ENCODE results near the gene MAST4.

The MAST4 gene

GRCh38 chr5:67003685-67003934 lies 407.4 kb downstream of the MAST4 start:
- no peak for DNase-seq

DNA sequence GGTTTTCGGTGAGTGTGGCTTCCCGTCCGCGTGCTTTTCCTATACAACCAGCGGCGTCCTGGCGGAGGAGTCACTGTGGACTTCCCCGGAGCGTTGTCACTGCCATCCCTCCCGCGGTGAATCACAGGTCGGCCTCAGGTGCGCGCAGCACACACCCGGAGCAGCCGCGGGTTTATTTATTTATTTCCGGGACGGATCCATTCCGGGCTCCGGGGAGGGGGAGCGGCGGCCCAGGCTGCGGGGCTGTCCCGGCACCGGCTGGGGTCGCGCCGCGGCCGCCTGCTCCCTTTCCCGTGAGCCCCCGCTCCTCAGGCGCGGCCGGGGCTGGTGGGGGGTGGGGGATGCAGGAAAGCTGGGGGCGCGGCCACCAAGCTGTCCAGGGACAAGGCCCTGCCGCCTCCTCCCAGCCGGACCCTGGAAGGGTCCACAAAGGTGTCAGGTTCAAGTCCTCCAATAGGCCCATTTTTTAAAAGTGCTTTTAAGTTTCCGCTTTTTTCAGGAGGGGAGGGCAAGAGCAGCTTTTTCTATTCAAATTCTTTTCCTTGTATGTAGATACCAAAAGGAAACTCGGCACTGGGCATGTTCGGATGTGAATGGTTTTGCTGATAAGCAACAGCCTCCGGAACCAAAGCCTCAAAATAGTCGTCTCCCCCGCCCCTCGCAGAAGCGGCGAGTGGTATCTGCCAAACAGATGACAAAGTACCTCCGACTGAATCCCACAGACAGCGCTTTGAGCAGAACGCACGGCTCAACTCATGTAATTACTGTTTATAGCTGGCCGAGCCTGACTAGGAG lies 407.9 kb downstream of the MAST4 start:
- peak; percentile 95 to 96 for DNase-seq

DNA sequence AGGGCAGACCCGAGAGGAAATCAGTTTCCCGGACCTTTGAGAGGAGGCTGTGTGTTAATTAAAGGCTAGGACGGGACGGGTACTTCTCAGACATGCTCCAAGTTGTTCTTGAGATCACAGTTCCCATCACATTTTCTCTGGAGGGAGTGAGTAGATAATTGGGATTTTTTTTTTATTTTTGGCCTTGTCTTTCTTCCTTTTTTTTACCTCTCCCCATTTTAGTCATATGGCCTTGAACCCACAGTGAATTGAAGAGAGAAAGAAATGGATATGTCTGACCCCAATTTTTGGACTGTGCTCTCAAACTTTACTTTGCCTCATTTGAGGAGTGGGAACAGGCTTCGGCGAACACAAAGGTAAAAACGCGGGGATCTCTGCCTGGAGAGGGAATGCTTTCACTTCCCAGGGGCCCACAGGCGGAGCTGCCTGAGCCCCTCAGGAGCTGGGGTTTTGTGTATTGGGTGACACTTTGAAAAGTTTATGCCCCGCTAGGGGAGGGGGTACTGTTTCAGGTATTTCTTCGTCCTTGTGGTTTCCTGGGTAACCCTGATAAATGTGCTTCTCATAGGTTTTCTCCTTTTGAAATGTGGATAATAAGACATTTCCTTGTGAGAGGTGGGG lies 408.6 kb downstream of the MAST4 start:
- no peak for DNase-seq

GRCh38 chr5:67005737-67006499 lies 409.7 kb downstream of the MAST4 start:
- no peak for DNase-seq

DNA sequence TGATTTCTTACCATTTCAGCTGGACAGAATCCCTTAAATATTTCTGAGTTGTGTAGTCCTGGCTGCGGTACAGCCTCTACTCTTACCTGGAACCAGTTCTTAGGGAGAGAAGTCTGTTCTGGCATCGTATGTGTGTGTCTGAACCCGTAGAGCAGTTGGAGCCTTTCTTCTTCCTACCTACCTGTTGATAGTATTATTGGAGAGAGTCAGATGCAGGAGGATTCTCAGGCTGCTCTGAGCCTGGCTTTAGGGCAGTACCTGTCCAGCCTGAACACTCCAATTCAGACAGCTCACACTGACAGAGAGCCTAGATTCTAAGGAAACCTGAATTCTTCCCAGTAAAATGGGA lies 410.3 kb downstream of the MAST4 start:
- no peak for DNase-seq

DNA sequence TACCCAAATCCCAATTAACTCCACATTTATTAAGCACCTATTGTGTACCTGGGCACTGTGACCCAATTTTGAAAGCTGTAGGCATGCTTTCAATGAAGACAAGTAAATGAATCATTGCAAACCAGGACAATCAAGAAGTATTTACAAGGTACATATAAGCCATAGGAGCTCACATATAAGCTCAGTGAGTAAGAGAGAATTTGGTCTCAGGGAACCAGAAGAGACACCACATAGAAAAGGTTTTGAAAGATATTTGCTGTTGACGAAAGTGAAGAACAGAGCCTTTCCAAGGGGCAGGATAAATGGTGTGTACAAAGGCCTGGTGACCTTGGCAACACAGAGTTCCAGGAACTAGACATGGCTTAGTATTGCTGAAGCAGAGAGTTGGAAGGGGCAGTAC lies 412.8 kb downstream of the MAST4 start:
- DNase-seq, result no peak

GRCh38 chr5:67010684-67011409 lies 414.7 kb downstream of the MAST4 start:
- DNase-seq, result no peak

- no peak for DNase-seq
Observed at GRCh38 chr5:67011422-67011821, 415.2 kb downstream of the MAST4 start.

DNA sequence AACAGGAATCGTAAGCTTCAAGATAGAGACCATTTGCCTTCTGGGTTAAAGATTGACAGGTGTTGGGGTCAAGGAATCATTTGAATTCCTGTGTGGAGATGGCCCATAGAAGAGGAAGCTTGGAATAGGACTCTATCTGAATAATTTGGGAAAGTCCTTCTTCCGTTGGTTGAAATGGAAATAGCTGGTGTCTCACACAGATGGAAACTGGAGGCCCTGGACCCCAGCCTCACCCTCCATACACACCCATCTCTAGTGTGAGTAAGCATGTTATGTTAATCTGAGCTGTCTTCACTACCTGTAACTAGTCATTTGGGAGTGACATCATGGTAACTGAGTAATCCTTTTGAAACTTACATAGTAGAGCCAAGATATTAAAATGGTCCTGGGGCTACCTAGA lies 416.0 kb downstream of the MAST4 start:
- DNase-seq, result no peak

DNA sequence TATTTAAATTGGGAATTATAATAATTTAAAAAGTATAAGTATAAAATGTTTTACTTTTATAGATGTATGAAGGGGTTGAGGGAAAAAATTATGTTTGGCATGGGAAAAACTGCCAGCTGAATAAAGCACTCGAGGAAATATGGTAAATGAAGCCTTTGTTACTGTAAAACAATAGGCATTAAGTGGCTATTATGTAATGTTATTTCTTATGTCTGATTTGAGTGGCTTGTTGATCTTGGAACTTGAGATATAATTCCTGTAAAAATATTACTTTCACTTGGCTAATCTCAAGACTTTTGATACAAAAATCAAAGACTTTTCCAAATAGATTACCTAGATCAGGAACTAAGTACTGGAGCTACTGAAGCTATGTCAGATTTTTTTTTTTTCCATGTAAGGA lies 417.5 kb downstream of the MAST4 start:
- DNase-seq, result no peak

DNA sequence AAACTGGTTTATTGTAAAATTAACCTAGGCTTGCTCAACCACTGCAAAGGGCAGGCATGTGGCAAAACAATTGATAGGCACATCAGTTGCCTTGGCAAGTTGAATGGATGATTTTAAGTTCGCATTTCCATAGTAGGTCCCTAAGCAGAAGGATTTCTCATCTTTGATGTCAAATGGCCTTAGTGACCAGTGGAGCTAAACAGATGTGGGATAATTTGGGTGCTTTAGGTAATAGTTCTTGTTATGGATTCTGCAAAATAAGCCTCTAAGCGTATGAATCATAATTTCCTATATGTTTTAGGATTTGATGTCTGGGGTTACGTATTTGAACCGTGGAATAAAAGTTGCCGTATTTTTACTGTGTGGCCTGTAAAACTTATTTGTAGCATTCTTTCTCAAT lies 418.0 kb downstream of the MAST4 start:
- DNase-seq, result no peak

DNA sequence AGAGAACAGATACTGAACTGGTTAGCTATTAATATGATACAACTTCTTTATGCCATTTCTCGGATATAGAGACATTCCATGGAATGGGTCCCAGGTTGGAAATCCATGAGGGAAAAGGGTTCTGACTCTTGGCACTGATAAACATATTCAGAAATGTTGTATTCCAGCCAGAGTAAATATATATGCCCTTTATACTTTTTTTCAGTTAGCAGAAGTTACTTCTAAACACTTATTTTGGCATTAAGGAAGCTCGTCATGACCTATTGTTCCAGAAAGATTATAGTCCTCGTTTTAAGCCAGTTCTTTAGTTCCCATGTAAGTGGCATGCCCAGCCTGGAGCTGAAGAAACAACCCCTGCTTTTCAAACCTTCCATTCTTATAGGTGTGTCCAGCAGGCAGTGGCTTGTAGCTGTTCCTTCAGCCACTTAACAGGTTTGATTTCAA lies 418.8 kb downstream of the MAST4 start:
- no peak for DNase-seq

DNA sequence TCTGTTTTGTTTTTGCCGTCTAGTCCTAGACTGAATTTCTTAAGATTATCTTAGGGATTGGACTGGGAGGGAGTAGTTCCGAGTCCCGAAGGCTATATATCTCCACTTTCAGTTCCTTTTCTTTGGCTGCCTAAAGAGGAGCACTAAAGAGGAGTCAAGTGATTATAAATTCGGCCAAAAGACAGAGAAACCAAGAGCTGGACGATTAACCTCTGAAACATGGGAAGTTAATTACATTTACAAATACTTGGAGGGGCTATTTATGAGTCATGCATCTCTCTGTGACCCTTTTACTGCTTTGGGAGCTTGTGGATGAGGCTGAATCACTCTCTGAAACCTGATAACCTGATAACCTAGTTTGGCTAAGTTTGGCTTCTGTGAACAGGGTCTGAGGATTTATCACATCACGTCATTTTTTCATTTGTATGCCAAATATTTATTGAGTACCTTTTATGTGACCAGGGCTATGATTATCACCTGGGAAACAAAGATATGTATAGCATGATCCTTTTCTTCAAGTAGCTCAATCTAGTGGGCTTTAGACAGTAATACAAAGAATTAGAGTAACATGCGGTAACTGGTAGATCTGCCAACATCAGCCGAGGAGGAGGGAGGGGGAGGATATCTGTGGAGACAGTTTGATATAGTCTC lies 419.5 kb downstream of the MAST4 start:
- no peak for DNase-seq

GRCh38 chr5:67019065-67019845 lies 423.1 kb downstream of the MAST4 start:
- no peak for DNase-seq

DNA sequence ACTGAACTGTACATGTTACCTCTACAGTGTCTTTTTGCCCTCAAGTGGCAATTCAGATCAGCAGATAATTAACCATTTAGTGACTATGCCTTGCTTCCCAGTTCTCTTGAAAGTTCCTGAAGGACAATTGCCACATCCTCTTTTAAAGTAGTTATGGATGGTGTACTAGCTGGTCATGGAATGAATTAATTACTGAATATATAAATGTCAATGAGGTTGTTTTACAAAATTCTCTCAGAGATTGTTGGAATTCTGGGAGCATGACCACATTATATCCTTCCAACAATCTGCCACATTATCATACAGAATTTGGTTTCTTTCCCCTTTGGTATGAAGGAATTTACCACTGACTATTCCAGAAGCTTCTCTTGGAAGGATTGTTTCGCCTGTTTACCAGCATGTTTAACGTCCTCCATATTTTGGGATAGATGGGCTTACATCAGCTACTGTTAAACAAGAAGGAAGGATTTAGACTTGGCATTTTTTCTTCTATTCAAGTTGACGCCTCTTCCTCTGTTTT lies 424.0 kb downstream of the MAST4 start:
- DNase-seq, result no peak

- no peak for DNase-seq
Observed at GRCh38 chr5:67021031-67021430, 424.8 kb downstream of the MAST4 start.

DNA sequence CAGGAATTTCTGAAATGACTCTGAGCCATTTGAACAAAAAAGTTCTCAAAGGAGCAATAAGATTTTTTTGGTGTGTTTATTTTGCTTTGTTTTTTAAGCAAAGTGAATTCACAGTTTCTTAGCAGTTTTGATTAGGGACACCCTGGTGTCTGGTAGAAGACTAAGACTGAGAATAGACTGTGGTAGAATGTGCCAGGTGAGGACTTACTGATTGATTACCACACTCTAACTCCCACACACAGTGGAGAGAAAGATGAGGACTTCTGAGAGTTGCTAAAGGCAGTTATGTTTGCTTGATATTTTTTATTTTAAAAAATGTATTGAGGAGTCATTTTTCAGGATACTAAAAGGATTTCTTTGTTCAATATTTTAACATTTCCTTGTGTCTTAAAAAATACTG lies 425.3 kb downstream of the MAST4 start:
- no peak for DNase-seq

GRCh38 chr5:67021962-67022361 lies 425.8 kb downstream of the MAST4 start:
- no peak for DNase-seq

DNA sequence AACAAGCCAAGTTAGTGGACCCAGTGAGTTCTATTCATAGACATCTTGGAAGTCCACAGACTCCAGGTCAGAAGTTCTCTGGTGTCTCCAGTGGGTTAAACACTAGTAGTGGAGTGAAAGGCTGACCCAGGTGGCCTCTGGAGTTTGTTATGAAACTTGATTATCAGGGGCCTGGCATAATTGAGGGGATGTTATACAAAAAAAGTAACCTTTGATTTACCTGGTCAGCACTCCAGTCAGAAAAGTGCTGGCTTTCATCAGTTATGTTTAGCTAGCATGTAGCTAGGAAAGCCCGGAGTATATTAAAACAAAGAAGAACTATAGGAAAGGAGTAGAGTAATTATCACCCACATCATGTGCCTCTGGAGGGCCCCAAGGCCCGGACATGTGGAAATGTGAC lies 429.3 kb downstream of the MAST4 start:
- no peak for DNase-seq

- no peak for DNase-seq
Observed at GRCh38 chr5:67026278-67026677, 430.1 kb downstream of the MAST4 start.

DNA sequence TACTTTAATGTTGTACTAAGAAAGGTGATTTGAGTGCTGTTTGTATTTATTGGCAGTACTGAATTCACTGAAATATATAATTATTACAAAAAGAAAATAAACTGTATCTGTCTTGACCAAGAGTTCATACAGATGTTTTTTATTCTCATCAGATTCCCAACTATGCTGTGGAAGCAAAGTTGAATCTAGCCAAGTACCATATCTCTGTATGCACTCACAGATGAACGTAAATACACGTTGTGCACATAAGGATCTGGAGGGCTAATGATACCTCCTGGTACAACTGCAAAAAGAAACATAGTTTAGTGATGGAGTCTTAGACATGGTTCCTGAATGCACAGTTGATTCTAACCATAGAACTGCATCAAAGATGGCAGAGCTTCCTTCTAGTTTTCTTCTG lies 431.0 kb downstream of the MAST4 start:
- DNase-seq, result no peak

GRCh38 chr5:67028371-67028770 lies 432.2 kb downstream of the MAST4 start:
- DNase-seq, result no peak

All from Kasumi-1 (cell line).